ENCODE data around the gene HIGD1A.

The HIGD1A gene

DNA sequence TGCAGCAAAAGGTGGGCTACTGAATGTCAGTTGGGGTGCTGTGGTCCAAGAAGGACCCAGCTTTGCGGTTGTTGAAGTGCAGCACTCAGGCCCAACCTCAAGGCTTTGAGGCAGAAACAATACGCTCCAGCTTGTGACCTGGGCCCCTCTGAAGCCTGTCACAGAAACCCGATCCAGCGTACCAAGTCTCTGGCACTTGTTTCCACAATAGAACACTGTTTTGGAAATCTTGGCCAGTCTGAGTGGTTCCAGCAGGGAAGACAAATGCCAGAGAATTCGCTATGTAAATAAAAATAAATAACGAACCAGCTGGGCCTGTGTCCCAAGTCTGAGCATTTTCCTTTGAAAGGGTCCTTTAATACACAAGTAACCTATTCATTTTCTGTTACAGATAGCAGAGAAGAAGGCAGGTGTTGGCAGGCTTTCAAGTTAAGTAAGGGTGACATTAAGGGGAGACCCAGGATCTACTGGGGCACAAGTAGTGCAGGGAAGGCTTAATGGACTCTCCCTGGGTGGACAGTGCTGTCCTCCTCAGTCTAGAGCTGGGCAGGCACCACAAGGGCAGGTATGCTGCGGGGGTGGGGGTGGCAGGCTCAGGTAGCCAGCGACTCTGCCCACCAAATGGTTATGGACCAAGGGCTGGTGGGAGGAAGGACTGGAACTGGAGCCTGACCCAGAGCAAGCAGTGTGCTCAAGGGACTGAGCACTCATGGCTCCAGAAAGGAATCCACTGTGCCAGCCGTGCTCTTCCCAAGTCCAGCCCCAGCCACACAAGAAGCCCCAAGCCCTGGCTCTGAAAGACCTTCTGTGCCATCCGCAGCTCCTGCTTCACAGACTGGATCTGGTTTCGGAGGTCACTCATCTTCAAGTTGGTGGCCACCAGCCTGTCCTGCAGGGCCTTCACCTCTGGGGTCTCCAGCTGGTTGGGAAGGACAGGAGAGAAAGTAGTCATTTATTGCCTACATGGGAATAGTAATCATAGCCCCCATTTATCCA is 57.5 kb downstream of the HIGD1A start:
- H3K4me3 ChIP-seq (ENCODE audit: low read depth, low read length), result no peak overlapping the region
- TF ChIP-seq, protein P1, sequence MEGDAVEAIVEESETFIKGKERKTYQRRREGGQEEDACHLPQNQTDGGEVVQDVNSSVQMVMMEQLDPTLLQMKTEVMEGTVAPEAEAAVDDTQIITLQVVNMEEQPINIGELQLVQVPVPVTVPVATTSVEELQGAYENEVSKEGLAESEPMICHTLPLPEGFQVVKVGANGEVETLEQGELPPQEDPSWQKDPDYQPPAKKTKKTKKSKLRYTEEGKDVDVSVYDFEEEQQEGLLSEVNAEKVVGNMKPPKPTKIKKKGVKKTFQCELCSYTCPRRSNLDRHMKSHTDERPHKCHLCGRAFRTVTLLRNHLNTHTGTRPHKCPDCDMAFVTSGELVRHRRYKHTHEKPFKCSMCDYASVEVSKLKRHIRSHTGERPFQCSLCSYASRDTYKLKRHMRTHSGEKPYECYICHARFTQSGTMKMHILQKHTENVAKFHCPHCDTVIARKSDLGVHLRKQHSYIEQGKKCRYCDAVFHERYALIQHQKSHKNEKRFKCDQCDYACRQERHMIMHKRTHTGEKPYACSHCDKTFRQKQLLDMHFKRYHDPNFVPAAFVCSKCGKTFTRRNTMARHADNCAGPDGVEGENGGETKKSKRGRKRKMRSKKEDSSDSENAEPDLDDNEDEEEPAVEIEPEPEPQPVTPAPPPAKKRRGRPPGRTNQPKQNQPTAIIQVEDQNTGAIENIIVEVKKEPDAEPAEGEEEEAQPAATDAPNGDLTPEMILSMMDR (IDR thresholded peaks at IDR 0.05; ENCODE audit: low read depth, low read length), result no peak

DNA sequence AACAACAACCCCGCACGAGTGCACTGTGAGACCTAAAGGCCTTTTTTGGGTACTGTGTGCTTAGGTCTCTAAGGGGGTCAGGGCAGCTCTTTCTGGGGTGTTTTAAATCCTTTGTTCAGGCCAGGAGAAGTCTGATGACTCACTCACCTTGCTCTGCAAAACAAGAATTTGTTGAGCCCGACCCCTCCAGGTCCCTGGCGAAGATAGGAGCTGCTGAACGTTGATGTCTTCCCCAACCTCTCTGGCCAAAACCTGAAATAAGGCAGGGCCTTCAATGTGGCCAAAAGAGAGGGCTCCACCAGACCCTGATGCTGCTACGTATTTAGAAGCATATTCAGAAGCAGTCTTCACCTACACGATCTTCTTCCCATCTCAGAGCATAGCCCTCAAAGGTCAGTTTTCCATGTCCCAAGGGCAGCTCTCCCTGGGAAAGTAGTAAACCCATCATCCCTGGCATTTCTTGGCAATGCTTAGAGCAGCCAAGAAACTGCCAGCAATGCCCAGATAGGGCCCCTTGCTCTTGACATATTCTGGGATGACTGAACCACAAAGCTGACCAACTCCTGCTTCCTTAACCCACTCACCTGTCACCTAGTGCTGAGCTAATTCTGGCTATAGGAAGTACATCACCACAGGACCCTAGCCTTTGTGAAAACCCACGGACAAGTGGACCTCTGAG is 58.4 kb downstream of the HIGD1A start:
- no peak overlapping the region for H3K4me3 ChIP-seq (ENCODE audit: low read depth, low read length)
- TF ChIP-seq, protein P1 (IDR thresholded peaks at IDR 0.05; ENCODE audit: low read depth, low read length), result no peak

DNA sequence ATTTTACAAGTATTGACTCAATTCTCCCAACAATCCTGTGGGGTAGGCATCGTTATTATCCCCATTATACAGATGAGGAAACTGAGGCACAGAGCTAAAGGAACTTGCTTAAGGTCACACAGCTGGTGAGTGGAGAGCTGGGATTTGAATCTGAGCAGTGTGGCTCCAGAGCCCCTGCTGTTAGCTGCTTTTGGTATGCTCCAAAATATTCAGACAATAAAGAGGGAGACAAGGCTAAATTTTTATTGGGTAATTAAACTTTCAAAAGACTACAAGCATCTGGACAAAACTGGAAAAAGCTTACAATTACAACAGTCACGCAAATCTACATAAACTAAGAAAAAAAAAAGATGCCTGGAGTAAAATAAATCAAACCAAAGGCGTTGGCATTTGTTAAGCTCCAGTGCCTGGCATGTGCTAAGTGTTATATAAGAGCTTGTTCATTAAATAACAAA is 59.0 kb downstream of the HIGD1A start:
- TF ChIP-seq, protein P1 (IDR thresholded peaks at IDR 0.05; ENCODE audit: low read depth, low read length), result no peak
- H3K4me3 ChIP-seq (ENCODE audit: low read depth, low read length), result no peak overlapping the region

DNA sequence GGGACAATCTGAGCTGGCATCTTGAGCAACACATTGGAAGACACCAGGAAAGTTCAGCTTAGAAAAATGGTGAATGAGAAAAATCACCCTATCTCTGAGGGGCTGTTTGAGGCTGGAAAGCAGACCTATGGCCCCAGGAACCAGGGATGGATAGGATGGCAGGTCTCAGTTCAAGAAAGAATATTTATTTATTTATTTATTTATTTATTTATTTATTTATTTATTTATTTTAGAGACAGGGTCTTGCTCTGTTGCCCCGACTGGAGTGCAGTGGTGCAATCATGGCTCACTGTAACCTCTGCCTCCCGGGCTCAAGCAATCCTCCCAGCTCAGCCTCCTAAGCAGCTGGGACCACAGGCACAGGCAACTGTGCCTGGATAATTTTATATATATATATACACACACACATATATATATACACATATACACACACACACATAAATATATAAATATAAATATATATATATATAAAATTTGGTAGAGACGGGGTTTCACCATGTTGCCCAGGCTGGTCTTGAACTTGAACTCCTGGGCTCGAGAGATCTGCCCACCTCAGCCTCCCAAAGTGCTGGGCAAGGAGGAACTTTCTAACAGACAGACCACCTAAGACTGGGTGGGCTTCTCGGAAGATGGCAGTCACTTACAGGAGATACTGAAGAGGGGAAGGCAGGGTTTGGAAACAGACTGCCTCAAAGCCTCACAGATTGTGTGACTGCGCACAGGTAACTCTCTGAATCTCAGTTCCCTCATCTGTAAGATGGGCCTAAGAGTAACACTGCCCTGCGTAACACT is 60.9 kb downstream of the HIGD1A start:
- TF ChIP-seq, protein P1 (IDR thresholded peaks at IDR 0.05; ENCODE audit: low read depth, low read length), result no peak

DNA sequence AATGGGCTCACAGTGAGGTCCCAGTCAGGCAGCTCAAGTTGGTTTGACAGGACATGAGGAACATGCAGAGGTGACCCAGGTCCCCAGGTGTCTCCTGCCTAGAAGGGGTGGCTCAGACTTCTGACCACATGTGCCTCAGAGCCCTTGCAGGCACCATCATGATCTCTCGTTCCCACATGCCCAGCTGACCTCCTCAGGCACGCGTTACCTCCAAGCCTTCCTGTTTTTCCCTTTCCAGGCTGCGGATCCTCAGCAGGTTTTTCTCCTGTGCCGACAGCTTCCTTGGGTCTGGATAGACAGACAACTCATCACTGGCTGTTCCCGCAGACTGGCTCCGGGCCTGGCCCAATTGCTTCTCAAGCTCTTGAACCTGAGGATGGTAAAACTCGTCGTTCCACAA is 61.6 kb downstream of the HIGD1A start:
- TF ChIP-seq, protein P1 (IDR thresholded peaks at IDR 0.05; ENCODE audit: low read depth, low read length), result no peak
- no peak overlapping the region for H3K4me3 ChIP-seq (ENCODE audit: low read depth, low read length)

More for the DNA sequence above, 60.9 kb downstream of the HIGD1A start:
- no peak overlapping the region for H3K4me3 ChIP-seq (ENCODE audit: low read depth, low read length)

DNA sequence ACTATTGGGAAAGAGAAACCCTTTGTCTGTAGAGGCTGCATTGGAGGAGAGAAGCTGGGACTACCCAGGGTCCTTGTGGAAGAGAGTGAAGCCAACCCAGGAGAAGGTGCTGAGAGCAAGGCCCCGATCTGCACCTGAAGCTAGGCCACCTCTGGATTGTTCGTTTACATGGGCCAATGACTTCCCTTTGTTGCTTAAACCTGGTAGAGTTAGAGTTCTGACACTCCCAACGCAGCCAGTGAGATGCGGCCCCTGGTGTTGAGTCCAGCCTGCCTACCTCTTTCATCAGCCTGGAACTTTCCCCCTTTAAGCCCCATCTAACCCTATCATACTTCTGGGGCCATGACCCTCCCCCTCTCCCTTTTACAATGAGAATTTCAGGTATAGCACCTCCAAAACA is 62.0 kb downstream of the HIGD1A start:
- TF ChIP-seq, protein P1 (IDR thresholded peaks at IDR 0.05; ENCODE audit: low read depth, low read length), result no peak

More for the DNA sequence above, 62.0 kb downstream of the HIGD1A start:
- no peak overlapping the region for H3K4me3 ChIP-seq (ENCODE audit: low read depth, low read length)

Data from WI38 (cell line).